Measurements from ENCODE around the gene NSD1.
A peak's percentile ranks its signal among the peaks of the same experiment; 100 is the strongest.

The NSD1 gene

GRCh38 chr5:177270653-177271052, 137.1 kb downstream of the NSD1 start:
- no peak for DNase-seq (ENCODE audit: low spot score)
- FAIRE-seq = no peak

DNA sequence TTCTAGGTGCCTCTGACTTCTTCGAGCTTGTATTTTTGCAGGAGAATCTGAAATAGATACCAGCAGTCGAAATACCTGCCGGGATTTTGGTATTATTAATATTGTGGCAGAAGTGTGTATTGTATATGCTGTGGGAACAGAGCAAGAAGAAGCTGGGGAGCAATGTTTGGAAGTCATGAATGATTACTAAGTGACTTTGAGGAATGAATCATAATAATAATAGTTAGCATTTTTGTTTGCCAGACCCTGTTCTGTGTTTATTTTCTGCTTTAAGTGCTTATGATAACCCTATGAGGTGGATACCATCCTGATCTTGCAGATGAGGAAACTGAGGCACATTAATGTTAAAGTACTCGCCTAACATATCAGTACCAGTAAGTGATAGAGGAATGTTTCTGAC, 137.5 kb downstream of the NSD1 start:
- FAIRE-seq = no peak
- no peak for DNase-seq (ENCODE audit: low spot score)

GRCh38 chr5:177275883-177276282, 142.3 kb downstream of the NSD1 start:
- DNase-seq (ENCODE audit: low spot score) = no peak
- peak; percentile 61 for FAIRE-seq

DNA sequence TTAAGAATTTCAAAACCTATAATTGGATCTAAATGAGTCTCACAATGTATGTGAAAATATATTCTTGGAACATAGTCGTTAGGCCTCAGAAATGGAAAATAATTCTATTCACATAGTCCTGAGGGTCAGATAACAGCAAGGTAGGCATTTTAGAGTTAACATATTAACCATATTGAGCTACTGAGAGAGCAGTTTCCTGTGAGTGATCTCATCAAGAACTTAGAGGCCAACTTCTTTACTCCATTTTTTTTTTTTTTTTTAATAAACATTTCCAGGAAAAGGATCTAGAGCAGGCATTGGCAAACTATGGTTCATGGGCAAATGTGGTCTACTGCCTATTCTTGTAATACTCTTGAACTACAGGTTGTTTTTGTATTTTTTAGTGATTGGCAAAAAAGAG, 143.3 kb downstream of the NSD1 start:
- DNase-seq (ENCODE audit: low spot score) (no peak), FAIRE-seq (no peak)

- FAIRE-seq (no peak), DNase-seq (ENCODE audit: low spot score) (no peak)
Measured at GRCh38 chr5:177288191-177288590, 154.6 kb downstream of the NSD1 start.

- DNase-seq (ENCODE audit: low spot score) (no peak), FAIRE-seq (no peak)
Measured at GRCh38 chr5:177290816-177291596, 157.4 kb downstream of the NSD1 start.

GRCh38 chr5:177291735-177292134, 158.2 kb downstream of the NSD1 start:
- DNase-seq (ENCODE audit: low spot score) (no peak), FAIRE-seq (no peak)

- no peak for FAIRE-seq
- DNase-seq (ENCODE audit: low spot score) = no peak
Measured at GRCh38 chr5:177293819-177294581, 160.4 kb downstream of the NSD1 start.

GRCh38 chr5:177294632-177295031, 161.1 kb downstream of the NSD1 start:
- DNase-seq (ENCODE audit: low spot score) (no peak), FAIRE-seq (no peak)

DNA sequence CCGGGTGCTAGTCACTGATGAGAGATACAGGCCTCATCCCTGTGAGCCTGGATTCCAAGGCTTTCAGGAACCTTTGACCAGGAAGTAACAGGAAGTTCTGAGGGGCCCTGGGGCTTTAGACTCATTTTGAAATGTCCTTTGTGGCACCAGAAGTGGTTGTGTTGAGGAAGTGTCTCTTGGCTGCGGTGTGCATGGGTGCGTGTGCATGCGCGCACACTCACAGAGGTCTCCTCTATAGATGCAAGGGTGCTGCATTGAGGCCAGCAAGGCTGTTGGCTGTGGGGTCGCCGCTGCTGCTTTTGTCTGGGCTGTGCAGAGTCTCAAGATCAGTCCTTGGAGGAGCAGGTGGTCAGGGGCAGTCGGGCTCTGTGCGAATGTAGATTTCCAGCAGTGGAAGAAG, 162.4 kb downstream of the NSD1 start:
- DNase-seq (ENCODE audit: low spot score) = no peak
- FAIRE-seq = no peak

DNA sequence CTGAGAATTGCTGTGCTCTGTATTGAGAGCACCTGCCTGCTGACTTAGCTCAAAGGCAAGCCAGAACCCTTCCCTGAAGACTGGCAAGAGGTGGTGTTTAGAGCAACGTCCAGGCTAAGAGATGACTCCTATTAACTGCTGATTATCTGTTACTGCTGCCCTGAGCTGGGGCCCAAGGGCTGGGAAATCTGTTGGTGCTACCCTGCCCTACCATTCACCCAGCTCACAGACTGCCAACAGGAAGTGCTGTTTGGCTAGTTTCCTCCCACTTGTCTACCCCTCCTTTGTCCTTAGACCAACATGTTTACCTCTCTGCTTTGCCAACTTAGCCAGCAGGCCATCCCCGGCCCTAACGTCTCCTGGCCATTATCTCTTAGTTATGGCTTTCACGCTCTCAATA, 163.0 kb downstream of the NSD1 start:
- no peak for DNase-seq (ENCODE audit: low spot score)
- FAIRE-seq = no peak

DNA sequence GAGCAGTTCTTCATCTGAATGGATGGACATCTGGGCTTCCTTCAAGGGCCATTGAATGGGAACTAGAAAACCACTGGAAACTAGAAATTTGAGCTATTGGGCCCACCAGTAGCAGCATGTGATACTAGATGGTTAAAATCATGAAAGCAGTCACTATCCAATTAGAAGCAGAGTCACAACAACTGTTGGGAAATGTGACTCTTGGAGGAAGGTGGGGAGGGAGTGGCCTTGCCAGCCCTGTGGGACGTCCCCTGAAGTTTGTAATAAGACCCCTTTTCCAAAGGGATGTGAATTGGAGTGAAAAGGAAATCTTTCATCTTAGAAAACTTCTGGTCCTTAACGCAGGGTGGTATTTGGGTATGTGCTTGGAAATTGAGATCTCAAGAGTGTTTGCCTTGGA, 164.3 kb downstream of the NSD1 start:
- DNase-seq (ENCODE audit: low spot score) (no peak), FAIRE-seq (no peak)

DNA sequence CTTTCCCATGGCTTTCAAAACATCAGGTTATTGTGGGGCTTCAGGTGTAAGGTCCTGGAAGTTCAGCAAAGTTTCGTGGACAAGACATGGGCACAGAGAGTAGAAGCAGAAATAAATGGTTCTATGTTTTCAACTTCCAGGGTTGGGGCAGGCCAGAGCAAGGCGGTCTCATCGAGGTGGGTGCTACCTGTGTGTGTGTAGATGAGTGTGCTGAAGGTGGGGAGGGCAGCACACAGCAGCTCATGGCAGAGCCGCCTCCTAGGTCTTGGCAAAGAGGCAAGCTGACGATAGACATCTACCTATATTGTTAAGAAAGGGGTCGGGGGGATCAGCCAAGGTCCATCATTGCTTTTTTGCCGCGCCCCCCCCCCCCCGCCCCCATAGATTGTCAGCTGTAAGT, 166.1 kb downstream of the NSD1 start:
- DNase-seq (ENCODE audit: low spot score) (no peak), FAIRE-seq (no peak)

GRCh38 chr5:177300236-177300880, 166.8 kb downstream of the NSD1 start:
- DNase-seq (ENCODE audit: low spot score) = no peak
- no peak for FAIRE-seq

DNA sequence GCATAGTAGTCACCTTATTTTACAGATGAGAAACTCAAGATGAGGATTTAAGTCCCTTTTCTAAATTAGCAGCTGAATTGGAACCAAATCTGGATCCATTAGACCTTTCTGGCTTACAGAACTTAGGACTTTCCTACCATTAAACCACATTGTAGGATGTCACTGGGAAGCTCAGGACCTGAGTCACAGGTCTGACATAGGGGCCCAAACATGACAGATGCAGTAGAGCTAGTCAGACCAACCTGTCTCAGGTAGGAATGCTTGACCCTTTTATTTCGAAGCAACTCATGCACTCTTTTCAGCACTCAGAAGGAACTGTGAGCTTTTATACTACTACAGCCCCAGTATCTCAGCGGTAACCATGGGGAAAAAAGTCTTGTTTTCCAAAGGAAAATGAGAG, 167.4 kb downstream of the NSD1 start:
- no peak for FAIRE-seq
- DNase-seq (ENCODE audit: low spot score) = no peak

GRCh38 chr5:177301503-177302165, 168.1 kb downstream of the NSD1 start:
- FAIRE-seq (no peak), DNase-seq (ENCODE audit: low spot score) (no peak)

DNA sequence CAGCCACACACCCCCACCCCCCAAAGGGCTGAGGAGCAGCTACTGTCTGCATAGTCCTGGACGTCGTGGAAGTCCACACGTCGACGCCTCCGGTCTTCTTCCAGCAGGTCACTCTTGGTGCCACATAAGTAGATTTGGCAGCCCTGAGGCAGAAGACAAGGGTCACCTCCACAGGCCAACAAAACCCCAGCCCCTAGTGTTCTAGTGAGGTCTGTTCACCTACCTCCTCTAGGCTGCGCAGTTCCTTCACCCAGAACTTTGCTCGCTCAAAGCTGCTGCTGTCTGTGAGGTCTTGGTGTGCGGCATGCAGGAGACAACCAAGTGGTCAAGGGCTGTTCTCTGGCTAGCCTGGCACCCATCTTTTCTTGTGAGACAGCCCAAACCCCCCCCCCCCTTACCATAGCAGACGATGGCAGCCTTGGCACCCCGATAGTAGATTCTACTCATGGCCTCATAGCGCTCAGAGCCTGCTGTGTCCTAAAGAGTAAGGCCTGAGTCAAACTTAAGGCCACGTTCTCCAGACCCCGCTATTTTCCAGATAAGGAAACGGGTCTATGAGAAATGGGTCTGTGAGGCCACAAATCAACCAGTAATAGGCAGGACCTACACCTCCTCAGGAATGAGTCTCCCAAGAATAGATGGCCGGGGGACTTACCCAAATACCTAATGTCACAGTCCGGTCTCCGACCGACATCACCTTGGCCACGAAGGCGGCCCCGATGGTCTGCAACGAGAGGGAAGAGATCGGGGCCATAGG, 169.0 kb downstream of the NSD1 start:
- DNase-seq (ENCODE audit: low spot score) (no peak), FAIRE-seq (no peak)

GRCh38 chr5:177303121-177303924, 169.8 kb downstream of the NSD1 start, which contains the start of the genes PRELID1 and RAB24:
Gene PRELID1 (plus strand): TSS chr5:177303799. CDS start chr5:177303986, 187 bp downstream.
Gene RAB24 (minus strand): TSS chr5:177303719. CDS start chr5:177303288, 431 bp downstream.
- no peak for FAIRE-seq

GRCh38 chr5:177303925-177304391, 170.4 kb downstream of the NSD1 start:
- FAIRE-seq = no peak
- no peak for DNase-seq (ENCODE audit: low spot score)

More at GRCh38 chr5:177303121-177303924, 169.8 kb downstream of the NSD1 start, which contains the start of the genes PRELID1 and RAB24:
- DNase-seq (ENCODE audit: low spot score) = peak; percentile 93

All from urothelium cell line (cell line).